Breast epithelium (tissue), 3 donors: Measurements from ENCODE around the gene MAP3K8.

ENCODE experiments used
- CTCF ChIP-seq, 3 donors: fragments of 450-650 bp; IDR thresholded peaks; one replicate each; pipeline ENCODE4 v1.5.1; 2016 to 2017; ENCODE audit warnings: antibody characterized with exemption in 3 of 3, mild to moderate bottlenecking in 3 of 3, moderate library complexity in 3 of 3
- POLR2A ChIP-seq: fragments of 450-650 bp; IDR thresholded peaks from one replicate; pipeline ENCODE4 v1.6.1; 2016; ENCODE audit warnings: antibody characterized with exemption, mild to moderate bottlenecking, moderate library complexity
- POLR2AphosphoS5 ChIP-seq, 3 donors: sonication (generic); formaldehyde crosslinking; IDR thresholded peaks; one replicate each; pipeline ENCODE4 v1.6.1; 2017; ENCODE audit warnings: antibody characterized with exemption in 3 of 3

- TF ChIP-seq CTCF (IDR thresholded peaks at IDR 0.05) (no peak), POLR2A (no peak), POLR2AphosphoS5 (IDR thresholded peaks at IDR 0.05) (no peak)
Observed at GRCh38 chr10:30430544-30431298, 3.3 kb upstream of the MAP3K8 start.
